ENCODE measurements around the gene ZNF316.
"Not testable (repeated sequence)": the region's sequence is repeated elsewhere in the genome, so short reads cannot be mapped to it uniquely, and the experiment has no call there.

ZNF316 gene

DNA sequence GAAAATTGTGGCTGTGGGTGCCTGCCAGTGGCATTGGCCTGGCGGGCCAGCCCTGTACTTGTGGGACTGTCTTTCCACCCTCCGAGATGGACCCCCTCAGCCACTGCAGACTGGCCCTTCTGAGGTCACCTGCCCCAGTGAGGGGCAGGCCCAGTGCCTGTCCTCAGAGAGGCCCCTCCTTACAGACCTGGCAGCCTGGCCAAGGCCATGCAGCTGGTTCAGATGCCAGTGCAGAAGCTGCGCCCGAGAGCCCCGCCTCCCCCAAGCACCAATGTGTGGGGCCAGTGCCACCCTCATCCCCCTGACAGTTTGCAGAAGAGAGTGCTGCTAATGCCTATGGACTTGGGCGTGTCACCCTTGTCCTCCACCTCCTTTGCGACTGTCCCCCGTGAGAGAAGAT lies 10.0 kb downstream of the ZNF316 start:
- DNase-seq (ENCODE audit: low spot score) = no peak

GRCh38 chr7:6647541-6647940 lies 10.4 kb downstream of the ZNF316 start:
- DNase-seq (ENCODE audit: low spot score) = no peak

DNA sequence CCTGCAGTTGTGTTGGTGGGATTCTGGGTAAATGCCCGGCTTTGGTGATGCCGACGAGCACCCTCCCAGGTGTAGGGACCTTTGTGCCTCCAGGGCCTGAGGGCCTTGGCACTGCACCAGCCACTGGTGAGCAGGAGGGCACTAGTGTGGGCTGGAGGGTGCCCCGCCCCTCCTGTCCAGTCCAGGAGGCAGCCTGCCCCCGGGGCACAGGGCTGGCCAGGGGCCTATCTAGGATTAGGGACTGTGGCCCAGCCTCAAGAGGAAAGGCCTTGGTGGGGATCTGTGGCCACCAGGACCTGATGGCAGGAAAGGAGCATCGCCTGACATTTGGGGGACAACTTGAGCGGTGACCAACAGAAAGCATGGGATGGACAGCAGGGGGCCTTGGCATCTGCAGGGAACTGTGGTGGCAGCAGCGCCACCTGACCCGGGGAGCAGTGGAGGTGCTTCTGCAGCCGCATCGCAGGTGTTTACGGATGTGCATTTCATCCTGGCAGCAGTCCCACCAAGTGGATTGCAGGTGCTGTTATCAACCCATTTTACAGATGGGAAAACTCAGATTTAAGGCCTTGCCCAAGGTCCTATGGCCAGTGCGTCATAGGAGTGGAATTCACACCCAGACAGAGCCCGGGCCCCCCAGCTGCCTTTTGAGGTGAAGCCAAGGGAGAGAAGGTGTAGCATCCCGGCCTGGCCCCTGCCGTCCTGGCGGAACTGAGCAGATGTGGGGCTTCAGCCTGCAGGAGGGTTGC lies 11.1 kb downstream of the ZNF316 start:
- DNase-seq (ENCODE audit: low spot score) = no peak

GRCh38 chr7:6648815-6649104 lies 11.6 kb downstream of the ZNF316 start:
- no peak for DNase-seq (ENCODE audit: low spot score)

DNA sequence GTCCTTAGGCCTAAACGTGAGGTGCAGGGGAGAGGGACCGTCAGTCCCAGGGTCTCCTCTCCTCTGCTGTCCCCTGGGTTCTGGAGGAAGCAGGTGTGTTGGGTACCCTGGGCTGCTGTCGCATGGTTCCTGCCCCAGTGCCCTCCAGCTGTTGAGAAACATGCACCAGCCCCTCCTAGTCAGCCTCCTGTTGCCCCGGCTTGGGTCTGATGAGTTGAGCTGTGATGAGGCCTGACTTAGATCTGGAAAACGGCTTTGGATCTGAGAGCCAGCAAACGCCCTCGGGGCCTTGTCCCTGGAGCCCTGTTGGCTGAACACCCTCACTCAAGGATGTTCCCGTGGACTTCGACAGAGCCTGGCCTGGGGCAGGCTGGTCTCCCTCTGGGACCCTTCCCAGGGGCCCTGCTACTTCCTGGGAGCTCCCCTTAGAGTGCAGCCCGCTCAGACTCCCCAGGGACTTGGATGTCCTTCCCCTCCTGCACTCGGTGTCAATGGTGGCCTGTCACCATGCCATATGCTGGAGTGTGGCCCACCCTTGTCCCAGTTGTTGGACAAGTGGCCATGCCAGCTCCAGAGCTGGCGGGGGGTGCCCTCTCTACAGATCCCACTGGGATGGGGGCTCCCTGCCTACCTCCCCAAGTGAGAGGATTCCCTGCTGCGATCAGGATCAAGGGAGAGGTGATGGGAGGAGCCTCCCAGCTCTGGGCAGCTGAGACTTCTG lies 12.3 kb downstream of the ZNF316 start:
- no peak for DNase-seq (ENCODE audit: low spot score)

DNA sequence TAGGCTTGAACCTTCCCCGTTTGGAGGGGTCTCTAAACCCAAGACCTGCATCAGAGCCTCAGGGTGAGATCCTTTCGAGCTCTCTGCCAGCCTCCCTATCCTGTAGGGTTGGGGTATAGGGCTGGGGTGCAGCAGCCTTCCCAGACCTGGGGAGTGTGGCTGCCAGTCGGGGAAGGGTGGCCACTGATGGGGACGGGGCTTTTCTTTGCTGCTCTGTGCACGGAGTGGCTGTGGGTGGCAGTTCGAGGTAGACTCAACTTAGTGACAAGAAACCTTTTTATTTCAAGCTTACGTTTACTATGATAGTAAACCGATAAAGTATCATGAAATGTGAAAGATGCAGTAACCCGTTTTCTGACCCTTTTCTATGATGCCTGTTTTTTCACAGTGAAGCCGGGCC lies 13.0 kb downstream of the ZNF316 start:
- DNase-seq (ENCODE audit: low spot score) = no peak

- no peak for DNase-seq (ENCODE audit: low spot score)
Observed at GRCh38 chr7:6650521-6651011, 13.4 kb downstream of the ZNF316 start.

- no peak for DNase-seq (ENCODE audit: low spot score)
Observed at GRCh38 chr7:6651851-6652445, 14.8 kb downstream of the ZNF316 start.

GRCh38 chr7:6652446-6653011 lies 15.4 kb downstream of the ZNF316 start:
- DNase-seq (ENCODE audit: low spot score) = peak; percentile 20

DNA sequence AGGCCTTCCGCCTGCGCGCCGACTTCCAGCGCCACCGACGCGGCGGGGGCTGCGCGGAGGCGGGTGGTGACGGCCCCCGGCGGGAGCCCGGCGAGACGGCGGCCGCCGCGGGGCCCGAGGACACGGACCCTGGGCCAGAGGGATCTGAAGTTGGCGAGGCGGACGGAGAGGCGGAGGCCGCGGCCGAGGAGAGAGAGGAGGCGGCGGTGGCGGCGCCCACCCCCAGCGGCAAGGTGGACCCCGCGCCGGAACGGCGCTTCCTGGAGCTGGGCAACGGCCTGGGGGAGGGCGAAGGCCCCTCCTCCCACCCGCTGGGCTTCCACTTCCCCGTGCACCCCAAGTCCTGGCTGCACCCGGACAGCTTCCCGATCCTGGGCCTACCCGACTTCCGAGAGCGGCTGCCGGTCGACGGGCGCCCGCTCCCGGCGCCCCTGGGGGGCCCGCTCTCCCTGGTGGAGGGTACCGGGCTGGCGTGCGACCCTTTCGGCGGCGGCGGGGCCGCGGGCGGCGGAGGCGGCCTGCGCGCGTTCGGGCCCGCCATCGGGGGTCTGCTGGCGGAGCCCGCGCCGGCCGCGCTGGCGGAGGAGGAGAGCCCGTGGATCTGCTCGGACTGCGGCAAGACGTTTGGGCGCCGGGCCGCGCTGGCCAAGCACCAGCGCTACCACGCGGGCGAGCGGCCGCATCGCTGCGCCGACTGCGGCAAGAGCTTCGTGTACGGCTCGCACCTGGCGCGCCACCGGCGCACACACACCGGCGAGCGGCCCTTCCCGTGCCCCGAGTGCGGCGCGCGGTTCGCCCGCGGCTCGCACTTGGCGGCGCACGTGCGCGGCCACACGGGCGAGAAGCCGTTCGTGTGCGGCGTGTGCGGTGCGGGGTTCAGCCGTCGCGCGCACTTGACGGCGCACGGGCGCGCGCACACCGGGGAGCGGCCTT lies 16.2 kb downstream of the ZNF316 start:
- DNase-seq (ENCODE audit: low spot score) = peak; percentile 45

- peak; percentile 13 for DNase-seq (ENCODE audit: low spot score)
Observed at GRCh38 chr7:6654113-6654841, 17.2 kb downstream of the ZNF316 start.

GRCh38 chr7:6654842-6655610 lies 17.9 kb downstream of the ZNF316 start:
- DNase-seq (ENCODE audit: low spot score) = no peak

DNA sequence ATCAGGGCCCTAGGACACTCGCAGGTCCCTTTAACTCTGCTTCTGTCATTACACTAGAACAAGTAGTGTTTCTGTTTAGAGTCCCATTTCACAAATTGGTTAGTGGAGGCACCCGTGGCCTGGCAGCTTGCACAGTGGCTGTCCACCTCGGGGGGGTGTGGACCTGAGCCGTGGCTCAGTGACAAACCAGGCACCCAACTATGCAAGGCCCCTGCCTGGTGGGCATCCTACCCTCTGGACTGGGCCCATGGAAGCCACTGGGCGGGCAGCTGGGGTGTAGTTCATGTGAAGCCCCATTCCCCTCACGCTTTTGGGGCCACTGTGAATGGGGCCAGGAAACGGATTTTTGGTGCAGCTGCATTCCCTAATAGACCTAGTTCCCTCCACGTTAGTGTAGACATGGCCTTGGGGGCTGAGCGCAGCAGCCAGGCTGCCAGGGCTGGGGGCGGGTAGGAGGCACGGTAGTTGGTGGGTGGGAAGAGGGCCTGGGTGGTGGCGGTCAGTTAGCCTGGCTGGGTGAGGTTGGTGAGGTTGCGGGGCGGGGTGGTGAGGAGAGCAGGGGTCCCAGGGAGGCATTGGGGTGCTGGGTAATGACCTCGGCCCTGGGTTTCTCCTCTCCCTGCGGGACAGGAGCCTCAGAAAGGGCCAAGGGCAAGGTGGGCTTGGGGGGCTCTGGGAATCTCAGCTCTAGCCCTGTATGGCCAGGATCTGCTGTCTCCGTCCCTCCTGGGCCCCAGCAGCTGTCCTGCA lies 18.7 kb downstream of the ZNF316 start:
- DNase-seq (ENCODE audit: low spot score) = no peak

DNA sequence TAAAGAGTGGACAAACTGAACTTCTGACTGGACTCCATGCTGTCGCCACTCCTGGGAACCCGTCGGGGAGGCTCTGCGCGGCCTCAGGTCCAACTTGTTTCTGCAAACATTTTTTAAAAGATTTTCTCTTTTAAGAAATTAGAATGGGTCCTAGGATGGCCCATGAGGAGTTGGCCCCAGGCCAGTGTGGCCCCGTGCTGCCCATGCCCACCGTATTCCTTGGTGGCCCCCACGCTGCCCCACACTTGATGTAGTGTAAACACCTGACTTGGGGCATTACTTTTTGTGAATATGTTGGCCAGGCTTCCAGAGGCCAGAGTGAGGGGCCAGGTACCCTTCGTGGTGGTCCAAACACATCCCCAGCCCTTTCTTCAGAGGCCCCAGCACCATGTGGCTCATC lies 19.3 kb downstream of the ZNF316 start:
- DNase-seq (ENCODE audit: low spot score) = no peak

- DNase-seq (ENCODE audit: low spot score) = no peak
Observed at GRCh38 chr7:6658618-6659345, 21.7 kb downstream of the ZNF316 start.

- not testable (repeated sequence) for DNase-seq (ENCODE audit: low spot score)
Observed at GRCh38 chr7:6670851-6671250, 33.7 kb downstream of the ZNF316 start.

DNA sequence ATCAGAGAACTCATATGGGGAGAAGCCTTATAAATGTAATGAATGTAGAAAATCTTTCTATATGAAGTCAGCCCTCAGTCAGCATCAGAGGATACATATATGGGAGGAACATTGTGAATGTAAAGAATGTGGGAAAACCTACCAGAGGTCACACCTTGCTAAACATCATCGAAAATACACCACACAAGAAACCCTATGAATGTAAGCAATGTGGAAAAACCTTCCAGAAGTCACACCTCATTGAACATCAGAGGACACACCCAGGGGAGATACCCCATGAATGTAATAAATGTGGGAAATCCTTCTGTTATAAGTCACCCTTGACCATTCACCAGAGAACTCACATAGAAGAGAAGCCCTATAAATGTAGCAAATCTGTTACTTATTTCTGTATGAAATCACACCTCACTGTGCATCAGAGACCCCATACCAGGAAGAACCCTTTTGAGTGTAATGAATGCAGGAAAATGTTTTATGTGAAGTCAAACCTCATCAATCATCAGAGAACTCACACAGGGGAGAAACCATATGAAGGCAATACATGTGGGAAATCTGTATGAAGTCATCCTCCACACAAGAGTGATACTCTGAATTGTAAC lies 38.8 kb downstream of the ZNF316 start:
- DNase-seq (ENCODE audit: low spot score) = no peak

DNA sequence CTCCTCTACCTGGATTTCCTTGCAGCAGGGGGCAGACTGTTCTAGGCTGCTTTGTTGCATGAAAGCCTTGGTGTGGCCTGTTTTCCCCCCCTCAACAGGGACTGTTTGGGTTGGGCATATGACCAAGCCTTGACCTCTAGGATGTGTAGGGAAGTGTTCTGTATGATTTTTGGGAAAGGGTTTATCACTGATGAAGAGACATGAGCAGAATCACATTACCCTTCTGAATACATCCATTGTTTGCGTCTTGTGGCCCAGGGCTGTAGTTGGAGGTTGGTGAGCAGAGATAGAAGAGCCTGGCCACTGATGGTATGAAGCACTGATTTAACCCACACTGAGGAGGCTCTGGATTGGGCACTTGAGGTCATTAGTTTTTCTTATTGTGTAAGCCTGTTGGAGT lies 43.0 kb downstream of the ZNF316 start:
- no peak for DNase-seq (ENCODE audit: low spot score)

- no peak for DNase-seq (ENCODE audit: low spot score)
Observed at GRCh38 chr7:6691103-6691502, 54.0 kb downstream of the ZNF316 start.
